ENCODE results near the gene KRT33B.

The KRT33B gene

GRCh38 chr17:41417127-41417526 lies 47.5 kb upstream of the KRT33B start:
- no peak overlapping the region for H3K9ac ChIP-seq (ENCODE audit: low read depth, low read length)
- H3K4me3 ChIP-seq (ENCODE audit: low read depth in 1 of 2, low read length in 2 of 2) = no peak overlapping the region
- no peaks in the 10 kb centered on the region for H3K79me2 ChIP-seq (ENCODE audit: insufficient read depth, low read length)
- no peak overlapping the region for H3K27ac ChIP-seq (ENCODE audit: low read length)
- no peaks in the 10 kb centered on the region for H3K36me3 ChIP-seq (ENCODE audit: insufficient read depth, low read length)
- H3K4me2 ChIP-seq (ENCODE audit: insufficient read depth, low read length) = no peak overlapping the region
- no peaks in the 10 kb centered on the region for H3K4me1 ChIP-seq (ENCODE audit: insufficient read depth, low read length)
- H3K27me3 ChIP-seq (ENCODE audit: insufficient read depth, low read length, poor library complexity) = peaks cover 6% of the 10 kb centered on the region
- no peak for DNase-seq
- TF ChIP-seq, protein P1, sequence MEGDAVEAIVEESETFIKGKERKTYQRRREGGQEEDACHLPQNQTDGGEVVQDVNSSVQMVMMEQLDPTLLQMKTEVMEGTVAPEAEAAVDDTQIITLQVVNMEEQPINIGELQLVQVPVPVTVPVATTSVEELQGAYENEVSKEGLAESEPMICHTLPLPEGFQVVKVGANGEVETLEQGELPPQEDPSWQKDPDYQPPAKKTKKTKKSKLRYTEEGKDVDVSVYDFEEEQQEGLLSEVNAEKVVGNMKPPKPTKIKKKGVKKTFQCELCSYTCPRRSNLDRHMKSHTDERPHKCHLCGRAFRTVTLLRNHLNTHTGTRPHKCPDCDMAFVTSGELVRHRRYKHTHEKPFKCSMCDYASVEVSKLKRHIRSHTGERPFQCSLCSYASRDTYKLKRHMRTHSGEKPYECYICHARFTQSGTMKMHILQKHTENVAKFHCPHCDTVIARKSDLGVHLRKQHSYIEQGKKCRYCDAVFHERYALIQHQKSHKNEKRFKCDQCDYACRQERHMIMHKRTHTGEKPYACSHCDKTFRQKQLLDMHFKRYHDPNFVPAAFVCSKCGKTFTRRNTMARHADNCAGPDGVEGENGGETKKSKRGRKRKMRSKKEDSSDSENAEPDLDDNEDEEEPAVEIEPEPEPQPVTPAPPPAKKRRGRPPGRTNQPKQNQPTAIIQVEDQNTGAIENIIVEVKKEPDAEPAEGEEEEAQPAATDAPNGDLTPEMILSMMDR (IDR thresholded peaks at IDR 0.05; ENCODE audit: borderline replicate concordance, extremely low read depth, low read length, poor library complexity, severe bottlenecking) = no peak
- no peak for TF ChIP-seq EZH2 (IDR thresholded peaks at IDR 0.05; ENCODE audit: borderline replicate concordance, low read depth, low read length, severe bottlenecking)
- no peaks in the 10 kb centered on the region for H4K20me1 ChIP-seq (ENCODE audit: insufficient read depth, low read length)
- no peak overlapping the region for H2AFZ ChIP-seq (ENCODE audit: low read depth, low read length)
- no peak for ATAC-seq (ENCODE audit: insufficient read depth, low read depth)
- H3K9me3 ChIP-seq (ENCODE audit: insufficient read depth, low read length, severe bottlenecking) = no peaks in the 10 kb centered on the region

- Histone ChIP-seq H2AFZ (ENCODE audit: low read depth, low read length) (no peak overlapping the region), H3K79me2 (ENCODE audit: insufficient read depth, low read length) (no peaks in the 10 kb centered on the region), H3K9me3 (ENCODE audit: insufficient read depth, low read length, severe bottlenecking) (no peaks in the 10 kb centered on the region), H3K9ac (ENCODE audit: low read depth, low read length) (no peak overlapping the region), H3K4me3 (ENCODE audit: low read depth in 1 of 2, low read length in 2 of 2) (no peak overlapping the region), H3K27me3 (ENCODE audit: insufficient read depth, low read length, poor library complexity) (peaks cover 9% of the 10 kb centered on the region), H4K20me1 (ENCODE audit: insufficient read depth, low read length) (no peaks in the 10 kb centered on the region), H3K27ac (ENCODE audit: low read length) (no peak overlapping the region), H3K4me1 (ENCODE audit: insufficient read depth, low read length) (no peaks in the 10 kb centered on the region), H3K36me3 (ENCODE audit: insufficient read depth, low read length) (no peaks in the 10 kb centered on the region), H3K4me2 (ENCODE audit: insufficient read depth, low read length) (no peak overlapping the region)
- no peak for TF ChIP-seq EZH2 (IDR thresholded peaks at IDR 0.05; ENCODE audit: borderline replicate concordance, low read depth, low read length, severe bottlenecking)
- TF ChIP-seq, protein P1 (IDR thresholded peaks at IDR 0.05; ENCODE audit: borderline replicate concordance, extremely low read depth, low read length, poor library complexity, severe bottlenecking) = no peak
- no peak for DNase-seq
- no peak for ATAC-seq (ENCODE audit: insufficient read depth, low read depth)
These were observed 46.9 kb upstream of the KRT33B start for GRCh38 chr17:41416479-41416878.

DNA sequence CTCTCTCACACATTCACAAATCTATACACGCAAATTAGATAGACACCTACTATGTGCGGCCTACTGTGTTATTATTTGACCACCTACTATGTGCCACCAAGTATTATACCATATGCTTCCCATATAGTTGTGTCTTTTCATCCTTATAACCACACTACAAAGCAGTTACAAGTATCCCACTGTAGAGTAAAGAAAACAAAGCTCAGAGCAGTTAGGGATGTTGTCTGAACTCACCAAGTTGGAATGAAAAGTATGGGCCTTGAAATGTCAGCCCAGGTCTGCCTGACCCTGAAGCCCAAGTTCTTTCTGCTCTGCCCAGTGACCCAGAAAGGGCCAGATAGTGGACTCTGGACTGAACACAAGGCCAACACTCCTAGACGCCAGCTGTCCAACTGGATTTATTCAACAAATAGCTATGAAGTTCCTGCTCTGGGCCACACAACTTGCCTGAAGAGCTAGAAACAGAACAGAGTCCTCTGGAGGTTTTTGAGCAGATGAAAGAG lies 46.3 kb upstream of the KRT33B start:
- no peak overlapping the region for H3K27ac ChIP-seq (ENCODE audit: low read length)
- no peak overlapping the region for H3K9ac ChIP-seq (ENCODE audit: low read depth, low read length)
- H3K79me2 ChIP-seq (ENCODE audit: insufficient read depth, low read length) = no peaks in the 10 kb centered on the region
- H3K36me3 ChIP-seq (ENCODE audit: insufficient read depth, low read length) = no peaks in the 10 kb centered on the region
- no peaks in the 10 kb centered on the region for H3K9me3 ChIP-seq (ENCODE audit: insufficient read depth, low read length, severe bottlenecking)
- no peak overlapping the region for H3K4me3 ChIP-seq (ENCODE audit: low read depth in 1 of 2, low read length in 2 of 2)
- no peaks in the 10 kb centered on the region for H3K4me1 ChIP-seq (ENCODE audit: insufficient read depth, low read length)
- no peak for DNase-seq
- TF ChIP-seq, protein P1 (IDR thresholded peaks at IDR 0.05; ENCODE audit: borderline replicate concordance, extremely low read depth, low read length, poor library complexity, severe bottlenecking) = no peak
- no peak for TF ChIP-seq EZH2 (IDR thresholded peaks at IDR 0.05; ENCODE audit: borderline replicate concordance, low read depth, low read length, severe bottlenecking)
- ATAC-seq (ENCODE audit: insufficient read depth, low read depth) = no peak
- H2AFZ ChIP-seq (ENCODE audit: low read depth, low read length) = no peak overlapping the region
- H3K27me3 ChIP-seq (ENCODE audit: insufficient read depth, low read length, poor library complexity) = peaks cover 5% of the 10 kb centered on the region
- H3K4me2 ChIP-seq (ENCODE audit: insufficient read depth, low read length) = no peak overlapping the region
- H4K20me1 ChIP-seq (ENCODE audit: insufficient read depth, low read length) = no peaks in the 10 kb centered on the region

GRCh38 chr17:41415411-41415810 lies 45.8 kb upstream of the KRT33B start:
- no peak overlapping the region for H3K4me2 ChIP-seq (ENCODE audit: insufficient read depth, low read length)
- no peak overlapping the region for H3K9ac ChIP-seq (ENCODE audit: low read depth, low read length)
- H3K27me3 ChIP-seq (ENCODE audit: insufficient read depth, low read length, poor library complexity) = peaks cover 5% of the 10 kb centered on the region
- H3K4me1 ChIP-seq (ENCODE audit: insufficient read depth, low read length) = no peaks in the 10 kb centered on the region
- H3K9me3 ChIP-seq (ENCODE audit: insufficient read depth, low read length, severe bottlenecking) = no peaks in the 10 kb centered on the region
- TF ChIP-seq EZH2 (IDR thresholded peaks at IDR 0.05; ENCODE audit: borderline replicate concordance, low read depth, low read length, severe bottlenecking) = no peak
- TF ChIP-seq, protein P1 (IDR thresholded peaks at IDR 0.05; ENCODE audit: borderline replicate concordance, extremely low read depth, low read length, poor library complexity, severe bottlenecking) = no peak
- no peaks in the 10 kb centered on the region for H4K20me1 ChIP-seq (ENCODE audit: insufficient read depth, low read length)
- ATAC-seq (ENCODE audit: insufficient read depth, low read depth) = no peak
- no peak overlapping the region for H3K27ac ChIP-seq (ENCODE audit: low read length)
- H3K36me3 ChIP-seq (ENCODE audit: insufficient read depth, low read length) = no peaks in the 10 kb centered on the region
- H2AFZ ChIP-seq (ENCODE audit: low read depth, low read length) = no peak overlapping the region
- no peak overlapping the region for H3K4me3 ChIP-seq (ENCODE audit: low read depth in 1 of 2, low read length in 2 of 2)
- DNase-seq = no peak
- H3K79me2 ChIP-seq (ENCODE audit: insufficient read depth, low read length) = no peaks in the 10 kb centered on the region
